Spleen (tissue), 7 donors: ENCODE data around the gene GRAMD1B.

ENCODE experiments used
- CTCF ChIP-seq, 11 experiments: fragments of 200-600 bp in 7 of 11; fragments of 450-650 bp in 4 of 11; sonication (generic) in 4 of 11; IDR thresholded peaks in 8 of 11; conservative IDR thresholded peaks in 3 of 11; 1 replicate in 7 of 11; 2 replicates in 4 of 11; pipeline versions ENCODE4 v1.4.0 to v1.8.0; 2016 to 2021; ENCODE audit warnings: antibody characterized with exemption in 11 of 11, inconsistent platforms in 4 of 11, mild to moderate bottlenecking in 1 of 11
- POLR2A ChIP-seq, 3 donors: fragments of 450-650 bp; IDR thresholded peaks; one replicate each; pipeline ENCODE4 v1.5.1; 2017; ENCODE audit warnings: antibody characterized with exemption in 3 of 3, mild to moderate bottlenecking in 1 of 3
- POLR2AphosphoS5 ChIP-seq, 3 donors: sonication (generic); formaldehyde crosslinking; IDR thresholded peaks; one replicate each; pipeline ENCODE4 v1.5.1; 2017; ENCODE audit warnings: antibody characterized with exemption in 3 of 3
- donor health status: DM: no; HTN: no; CAD: no; lungs with moderate emphysema.
- donor health status: DM: no; HTN: no; CAD: no.
- donor health status: DM: no; HTN: no; CAD: no.

GRCh38 chr11:123573286-123573685 lies 143.2 kb downstream of the GRAMD1B start:
- TF ChIP-seq POLR2A (IDR thresholded peaks at IDR 0.05), result no peak
- TF ChIP-seq CTCF (IDR thresholded peaks at IDR 0.05 in 8 of 11, conservative IDR thresholded peaks at IDR 0.05 in 3 of 11), result no peak
- TF ChIP-seq POLR2AphosphoS5 (IDR thresholded peaks at IDR 0.05), result no peak
